Peyer's patch (tissue), 4 donors: ENCODE results near the gene TSTD2.

Experiments
- CTCF ChIP-seq, 6 experiments: fragments of 450-650 bp in 4 of 6; fragments of 200-600 bp in 2 of 6; sonication (generic) in 1 of 6; IDR thresholded peaks; one replicate each; pipeline ENCODE4 v1.5.1; 2017 to 2019; ENCODE audit warnings: antibody characterized with exemption in 6 of 6, mild to moderate bottlenecking in 3 of 6, moderate library complexity in 1 of 6
- POLR2A ChIP-seq, 2 donors: fragments of 450-650 bp; IDR thresholded peaks; one replicate each; pipeline ENCODE4 v1.5.1; 2017; ENCODE audit warnings: antibody characterized with exemption in 2 of 2, mild to moderate bottlenecking in 2 of 2, moderate library complexity in 2 of 2

DNA sequence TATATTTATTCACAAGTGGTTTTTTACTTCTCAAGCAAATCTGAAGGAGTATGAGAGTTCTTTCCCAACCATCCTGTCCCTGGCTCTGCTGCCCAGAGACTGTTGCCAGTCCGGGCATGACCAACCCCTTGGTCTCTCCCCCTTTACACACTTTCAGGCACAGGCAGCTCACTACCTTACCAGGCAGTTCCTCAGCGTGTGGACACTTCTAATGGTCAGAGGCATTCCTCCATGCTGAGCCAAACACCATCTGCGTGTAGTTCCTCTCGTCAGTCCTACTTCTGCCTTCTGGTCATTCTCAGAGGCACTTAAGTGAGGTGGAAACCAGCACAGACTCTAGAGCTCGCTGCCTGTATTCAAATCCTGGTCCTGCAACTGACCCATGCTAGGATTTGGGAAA lies 56.1 kb downstream of the TSTD2 start:
- no peak for TF ChIP-seq CTCF (IDR thresholded peaks at IDR 0.05)
- no peak for TF ChIP-seq POLR2A (IDR thresholded peaks at IDR 0.05)
